DND-41 (cell line): ENCODE data around the gene TBL1X.

Experiments
- ATAC-seq: fragments of 200-7000 bp; cut with Tn5 transposase; 3 replicates; pipeline ENCODE4 v1.9.1; 2021; ENCODE audit warnings: low read depth; ENCODE audit not compliant: insufficient read depth
- DNase-seq: peaks from one replicate; pipeline ENCODE4 v3.0.0-alpha.2; 2020
- H2AFZ ChIP-seq: 2 replicates; pipeline ENCODE4 v1.6.0; 2012; ENCODE audit warnings: low read depth, low read length
- H3K27ac ChIP-seq: 2 replicates; pipeline ENCODE4 v1.5.1; 2012; ENCODE audit warnings: low read length, inconsistent platforms
- H3K27me3 ChIP-seq: fragments of 200-600 bp; sonication (generic); 2 replicates; pipeline ENCODE4 v1.6.0; 2012; ENCODE audit warnings: low read length, mild to moderate bottlenecking, inconsistent platforms; ENCODE audit not compliant: insufficient read depth, poor library complexity
- H3K36me3 ChIP-seq: 2 replicates; pipeline ENCODE4 v1.5.1; 2012; ENCODE audit warnings: low read length, inconsistent platforms; ENCODE audit not compliant: insufficient read depth
- H3K4me1 ChIP-seq: 2 replicates; pipeline ENCODE4 v1.5.1; 2012; ENCODE audit warnings: mild to moderate bottlenecking, low read length; ENCODE audit not compliant: insufficient read depth
- H3K4me2 ChIP-seq: 2 replicates; pipeline ENCODE4 v1.6.0; 2012; ENCODE audit warnings: mild to moderate bottlenecking, moderate library complexity, low read length, inconsistent platforms; ENCODE audit not compliant: insufficient read depth
- H3K4me3 ChIP-seq, 2 experiments: fragments of 200-600 bp in 1 of 2; shearing (Covaris generic) in 1 of 2; 2 replicates each; pipeline ENCODE4 v1.5.1; 2012 to 2016; ENCODE audit warnings: inconsistent platforms in 2 of 2, low read length in 2 of 2, mild to moderate bottlenecking in 2 of 2, low read depth in 1 of 2, moderate library complexity in 1 of 2
- H3K79me2 ChIP-seq: 2 replicates; pipeline ENCODE4 v1.6.0; 2012; ENCODE audit warnings: low read length, inconsistent platforms; ENCODE audit not compliant: insufficient read depth
- H3K9ac ChIP-seq: 2 replicates; pipeline ENCODE4 v1.6.0; 2012; ENCODE audit warnings: low read depth, mild to moderate bottlenecking, inconsistent platforms, low read length, moderate library complexity
- H3K9me3 ChIP-seq: 2 replicates; pipeline ENCODE4 v1.5.1; 2012; ENCODE audit warnings: low read length, moderate library complexity, mild to moderate bottlenecking, inconsistent platforms; ENCODE audit not compliant: insufficient read depth, severe bottlenecking
- H4K20me1 ChIP-seq: 2 replicates; pipeline ENCODE4 v1.6.0; 2012; ENCODE audit warnings: low read length; ENCODE audit not compliant: insufficient read depth
- CTCF ChIP-seq: IDR thresholded peaks from 2 replicates; pipeline ENCODE4 v1.5.1; 2012; ENCODE audit warnings: borderline replicate concordance, low read length, moderate library complexity, mild to moderate bottlenecking; ENCODE audit not compliant: poor library complexity, severe bottlenecking; ENCODE audit errors: extremely low read depth
- EZH2 ChIP-seq: IDR thresholded peaks from 3 replicates; pipeline ENCODE4 v1.6.1; 2012; ENCODE audit warnings: borderline replicate concordance, low read depth, mild to moderate bottlenecking, moderate library complexity, low read length, inconsistent platforms; ENCODE audit not compliant: severe bottlenecking

TBL1X gene

DNA sequence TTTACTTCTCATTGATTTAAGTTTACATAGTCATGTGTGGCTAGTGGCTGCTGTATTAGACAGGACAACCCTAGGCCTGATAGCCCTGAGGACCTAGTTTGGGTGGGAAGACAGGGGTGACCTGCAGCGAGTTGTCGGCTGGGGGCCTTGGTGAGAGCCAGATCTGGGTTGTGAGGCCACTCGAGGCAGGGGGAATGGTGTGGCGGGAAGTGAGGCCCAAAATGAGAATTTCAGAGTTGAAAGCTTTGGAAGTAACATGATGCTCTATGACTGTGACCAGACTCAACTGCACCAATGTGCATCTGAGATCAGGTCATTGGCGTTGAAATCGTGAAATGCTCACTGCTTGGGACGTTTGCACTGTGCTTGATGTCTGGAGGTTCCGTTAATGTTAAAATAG is 72.9 kb downstream of the TBL1X start:
- Histone ChIP-seq H4K20me1 (no peaks in the 10 kb centered on the region), H3K27ac (no peak overlapping the region), H3K9ac (no peak overlapping the region), H3K79me2 (no peaks in the 10 kb centered on the region), H3K4me2 (no peak overlapping the region), H3K4me1 (no peaks in the 10 kb centered on the region), H3K27me3 (no peaks in the 10 kb centered on the region), H3K9me3 (no peaks in the 10 kb centered on the region), H2AFZ (no peak overlapping the region), H3K4me3 (no peak overlapping the region), H3K36me3 (no peaks in the 10 kb centered on the region)
- ATAC-seq, result no peak
- TF ChIP-seq CTCF (no peak), EZH2 (no peak)
- DNase-seq, result no peak

DNA sequence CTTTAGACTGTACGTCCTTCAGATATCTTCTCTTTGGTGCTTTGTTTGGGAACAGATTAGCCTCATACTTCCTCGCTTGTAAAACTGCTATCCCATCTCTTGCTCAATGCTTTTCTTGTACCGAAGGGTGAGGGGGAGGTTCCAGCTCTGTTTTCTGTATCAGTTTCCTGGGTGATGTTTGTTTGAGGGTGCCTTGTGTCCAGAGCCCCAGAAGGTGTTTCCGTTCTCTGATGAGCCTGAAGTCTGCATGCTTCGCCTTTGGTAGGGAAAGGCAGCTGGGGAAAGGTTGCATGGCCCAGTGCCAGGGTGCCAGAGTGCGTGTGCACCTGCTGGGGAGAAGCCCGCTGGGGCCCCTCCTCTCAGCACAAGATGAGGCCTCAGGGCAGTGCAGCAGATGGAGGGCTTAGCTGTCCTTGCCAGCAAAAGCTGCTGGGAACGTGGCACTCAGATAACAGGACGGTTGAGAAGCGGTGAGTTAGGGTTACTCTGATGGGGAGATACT is 73.7 kb downstream of the TBL1X start:
- Histone ChIP-seq H3K9me3 (no peaks in the 10 kb centered on the region), H3K4me3 (no peak overlapping the region), H3K9ac (no peak overlapping the region), H2AFZ (no peak overlapping the region), H3K4me2 (no peak overlapping the region), H3K79me2 (no peaks in the 10 kb centered on the region), H3K36me3 (no peaks in the 10 kb centered on the region), H3K4me1 (no peaks in the 10 kb centered on the region), H4K20me1 (no peaks in the 10 kb centered on the region), H3K27me3 (no peaks in the 10 kb centered on the region), H3K27ac (no peak overlapping the region)
- peak; percentile 83 for ATAC-seq
- DNase-seq, result peak; percentile 68
- no peak for TF ChIP-seq EZH2
- no peak for TF ChIP-seq CTCF

- H3K79me2 ChIP-seq, result no peaks in the 10 kb centered on the region
- DNase-seq, result peak; percentile 29
- H4K20me1 ChIP-seq, result no peaks in the 10 kb centered on the region
Measured at GRCh38 chrX:9539605-9540387, 74.9 kb downstream of the TBL1X start.

More at GRCh38 chrX:9539605-9540387, 74.9 kb downstream of the TBL1X start:
- no peak overlapping the region for H3K4me2 ChIP-seq
- H2AFZ ChIP-seq, result no peak overlapping the region
- peak; percentile 45 for ATAC-seq
- no peak overlapping the region for H3K4me3 ChIP-seq
- no peaks in the 10 kb centered on the region for H3K9me3 ChIP-seq
- TF ChIP-seq CTCF (no peak), EZH2 (no peak)
- no peaks in the 10 kb centered on the region for H3K36me3 ChIP-seq
- H3K4me1 ChIP-seq, result no peaks in the 10 kb centered on the region
- H3K27ac ChIP-seq, result no peak overlapping the region
- no peaks in the 10 kb centered on the region for H3K27me3 ChIP-seq
- no peak overlapping the region for H3K9ac ChIP-seq
